ENCODE results near the gene CEND1. TPM values are rescaled to one million over a fixed set of nuclear protein-coding genes. Genes with fewer than 3 reads are reported as not detected.

CEND1 gene
- total and polyA plus RNA-seq, 7 donors: 0.09 to 0.33 (median 0.17) TPM; not detected in 3

DNA sequence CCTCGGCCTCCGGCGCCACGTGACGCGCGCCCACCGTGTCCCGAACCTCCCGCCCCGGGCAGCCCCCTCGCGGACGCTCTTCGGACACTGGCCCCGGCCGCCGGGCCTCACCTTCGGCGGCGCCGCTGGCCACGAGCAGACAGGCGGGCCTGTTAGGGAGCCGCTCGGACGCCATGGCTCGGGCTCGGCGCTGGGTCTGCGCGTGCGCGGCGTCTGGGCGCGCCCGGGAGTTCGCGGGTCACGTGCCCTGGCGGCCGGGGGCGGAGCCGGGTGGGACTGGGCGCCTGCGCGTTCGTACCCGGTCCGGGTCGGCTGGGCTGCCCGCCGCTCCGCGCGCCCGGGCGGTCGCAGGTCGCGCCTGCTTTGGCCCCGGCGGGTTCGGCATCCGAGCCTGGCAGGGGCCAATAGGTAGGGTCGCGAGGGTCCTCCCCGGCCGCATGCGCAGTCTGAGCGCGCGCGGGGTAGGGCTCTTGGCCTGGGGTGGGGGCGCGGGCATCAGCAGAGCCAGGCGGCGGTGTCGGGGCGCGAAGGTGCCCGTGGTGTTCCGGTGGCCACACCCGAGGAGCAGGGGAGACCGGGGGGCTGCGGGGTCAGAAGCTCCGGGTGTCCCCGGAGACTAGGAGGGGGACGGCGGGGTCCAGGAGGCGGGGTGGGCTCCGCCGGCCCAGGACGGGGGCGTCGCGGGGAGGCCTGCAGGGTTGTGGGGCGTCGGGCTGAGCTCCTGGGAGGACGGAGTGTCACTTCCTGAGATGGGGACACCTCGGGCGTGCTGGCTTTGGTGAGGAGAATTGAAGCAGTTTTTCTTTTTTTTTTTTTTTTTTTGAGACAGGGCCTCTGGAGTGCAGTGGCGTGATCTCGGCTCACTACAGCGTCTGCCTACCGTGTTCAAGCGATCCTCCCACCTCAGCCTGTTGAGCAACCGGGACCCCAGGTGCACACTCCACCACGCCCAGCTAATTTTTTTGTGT is 12.3 kb downstream of the CEND1 start, which contains the start of gene GATD1:
Gene GATD1, minus strand, starts transcription at position 200 of the 968 bp plus-strand sequence. Its CDS starts 25 bp downstream, at position 175.
- peaks cover 0 to 32% of the 10 kb centered on the region in 2 donors for H3K36me3 ChIP-seq (ENCODE audit: insufficient read depth in 1 of 2, low read depth in 1 of 2)
- peak; percentile 91 to 96 (median 94) for ATAC-seq
- peak; percentile 94 to 96 for DNase-seq
- peak within 1 kb of the TSS; percentile 98 for H3K4me3 ChIP-seq
- no peaks in the 10 kb centered on the region for H3K9me3 ChIP-seq
- TF ChIP-seq, protein P1, sequence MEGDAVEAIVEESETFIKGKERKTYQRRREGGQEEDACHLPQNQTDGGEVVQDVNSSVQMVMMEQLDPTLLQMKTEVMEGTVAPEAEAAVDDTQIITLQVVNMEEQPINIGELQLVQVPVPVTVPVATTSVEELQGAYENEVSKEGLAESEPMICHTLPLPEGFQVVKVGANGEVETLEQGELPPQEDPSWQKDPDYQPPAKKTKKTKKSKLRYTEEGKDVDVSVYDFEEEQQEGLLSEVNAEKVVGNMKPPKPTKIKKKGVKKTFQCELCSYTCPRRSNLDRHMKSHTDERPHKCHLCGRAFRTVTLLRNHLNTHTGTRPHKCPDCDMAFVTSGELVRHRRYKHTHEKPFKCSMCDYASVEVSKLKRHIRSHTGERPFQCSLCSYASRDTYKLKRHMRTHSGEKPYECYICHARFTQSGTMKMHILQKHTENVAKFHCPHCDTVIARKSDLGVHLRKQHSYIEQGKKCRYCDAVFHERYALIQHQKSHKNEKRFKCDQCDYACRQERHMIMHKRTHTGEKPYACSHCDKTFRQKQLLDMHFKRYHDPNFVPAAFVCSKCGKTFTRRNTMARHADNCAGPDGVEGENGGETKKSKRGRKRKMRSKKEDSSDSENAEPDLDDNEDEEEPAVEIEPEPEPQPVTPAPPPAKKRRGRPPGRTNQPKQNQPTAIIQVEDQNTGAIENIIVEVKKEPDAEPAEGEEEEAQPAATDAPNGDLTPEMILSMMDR (IDR thresholded peaks at IDR 0.05): no peak
- H3K27ac ChIP-seq: peak within 1 kb of the TSS; percentile 81
- intact Hi-C loops (cut with DNase I): no loop called here
- H3K4me1 ChIP-seq: peaks cover 27% of the 10 kb centered on the region
- 2% methylated on average over 63 to 110 of the region's 110 CpGs for WGBS, 3 donors
- no peaks in the 10 kb centered on the region for H3K27me3 ChIP-seq (ENCODE audit: insufficient read depth in 3 of 3, low read length in 2 of 3)

DNA sequence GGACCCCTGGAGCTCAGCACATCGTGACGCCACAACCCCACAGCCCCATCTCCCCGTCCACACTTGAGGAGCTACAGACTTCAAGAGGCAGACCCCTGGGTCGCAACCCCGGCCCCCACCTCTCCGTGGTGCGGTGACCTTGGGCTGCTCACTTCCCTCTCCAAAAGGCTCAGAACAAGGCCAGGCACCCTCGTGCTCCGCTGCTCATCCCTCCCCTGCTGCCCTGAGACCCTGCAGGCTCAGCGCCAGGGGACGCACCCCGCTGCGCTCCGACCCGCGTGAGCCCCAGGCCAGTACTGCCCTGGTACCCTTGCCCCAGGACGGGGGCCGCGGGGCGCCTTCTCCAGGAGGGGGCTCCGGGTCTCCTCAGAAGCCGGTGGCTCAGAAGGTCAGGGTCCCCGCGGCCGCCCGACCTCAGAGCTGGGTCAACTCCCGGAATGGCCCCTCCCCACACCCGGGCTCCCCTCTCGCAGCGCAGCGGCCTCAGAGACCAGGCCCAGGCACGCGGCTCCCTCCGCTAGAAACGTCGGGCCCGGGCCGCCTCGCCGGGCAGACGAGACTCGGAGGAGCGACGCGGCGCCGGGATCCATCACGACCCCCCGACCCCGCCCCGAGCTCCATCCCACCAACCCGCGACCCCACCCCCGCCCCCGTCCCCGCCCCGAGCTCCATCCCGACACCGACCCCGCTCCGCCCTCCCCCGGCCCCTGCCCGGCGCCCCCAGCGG is 13.2 kb downstream of the CEND1 start:
- WGBS, 3 donors: 1 to 2% (median 1%) methylated on average over 33 to 65 of the region's 65 CpGs
- DNase-seq (peak; percentile 49 to 68), ATAC-seq (peak; percentile 21 to 58 (median 48))
- intact Hi-C loops (cut with DNase I): no loop called here
- TF ChIP-seq, protein P1 (IDR thresholded peaks at IDR 0.05): no peak
- peak overlapping the region; percentile 81 for H3K27ac ChIP-seq
- H3K4me1 ChIP-seq: peaks cover 25% of the 10 kb centered on the region
- H3K36me3 ChIP-seq (ENCODE audit: insufficient read depth in 1 of 2, low read depth in 1 of 2): peaks cover 0 to 40% of the 10 kb centered on the region in 2 donors
- no peaks in the 10 kb centered on the region for H3K27me3 ChIP-seq (ENCODE audit: insufficient read depth in 3 of 3, low read length in 2 of 3)
- no peaks in the 10 kb centered on the region for H3K9me3 ChIP-seq
- peak overlapping the region; percentile 98 for H3K4me3 ChIP-seq

DNA sequence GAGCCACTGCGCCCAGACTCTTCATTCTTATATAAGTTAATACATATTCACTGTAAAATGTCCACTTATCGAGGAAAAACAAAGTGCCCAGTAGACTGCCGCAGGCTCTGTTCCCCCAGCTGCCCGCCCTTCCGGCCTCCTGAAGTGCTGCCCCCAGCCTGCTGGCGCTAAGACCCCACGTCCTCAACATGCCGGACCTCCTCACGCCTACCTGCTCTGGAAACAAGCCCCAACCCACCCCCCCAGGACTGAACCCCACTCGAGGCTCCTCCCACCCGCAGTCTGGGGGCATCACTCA is 13.7 kb downstream of the CEND1 start:
- intact Hi-C loops (cut with DNase I): no loop called here
- peaks cover 0 to 46% of the 10 kb centered on the region in 2 donors for H3K36me3 ChIP-seq (ENCODE audit: insufficient read depth in 1 of 2, low read depth in 1 of 2)
- ATAC-seq (no peak), DNase-seq (no peak)
- peak overlapping the region; percentile 98 for H3K4me3 ChIP-seq
- 38 to 51% (median 45%) methylated on average over 11 of the region's 11 CpGs for WGBS, 3 donors
- TF ChIP-seq, protein P1 (IDR thresholded peaks at IDR 0.05): no peak
- H3K9me3 ChIP-seq: no peaks in the 10 kb centered on the region
- H3K27me3 ChIP-seq (ENCODE audit: insufficient read depth in 3 of 3, low read length in 2 of 3): no peaks in the 10 kb centered on the region
- peaks cover 25% of the 10 kb centered on the region for H3K4me1 ChIP-seq
- no peak overlapping the region for H3K27ac ChIP-seq

DNA sequence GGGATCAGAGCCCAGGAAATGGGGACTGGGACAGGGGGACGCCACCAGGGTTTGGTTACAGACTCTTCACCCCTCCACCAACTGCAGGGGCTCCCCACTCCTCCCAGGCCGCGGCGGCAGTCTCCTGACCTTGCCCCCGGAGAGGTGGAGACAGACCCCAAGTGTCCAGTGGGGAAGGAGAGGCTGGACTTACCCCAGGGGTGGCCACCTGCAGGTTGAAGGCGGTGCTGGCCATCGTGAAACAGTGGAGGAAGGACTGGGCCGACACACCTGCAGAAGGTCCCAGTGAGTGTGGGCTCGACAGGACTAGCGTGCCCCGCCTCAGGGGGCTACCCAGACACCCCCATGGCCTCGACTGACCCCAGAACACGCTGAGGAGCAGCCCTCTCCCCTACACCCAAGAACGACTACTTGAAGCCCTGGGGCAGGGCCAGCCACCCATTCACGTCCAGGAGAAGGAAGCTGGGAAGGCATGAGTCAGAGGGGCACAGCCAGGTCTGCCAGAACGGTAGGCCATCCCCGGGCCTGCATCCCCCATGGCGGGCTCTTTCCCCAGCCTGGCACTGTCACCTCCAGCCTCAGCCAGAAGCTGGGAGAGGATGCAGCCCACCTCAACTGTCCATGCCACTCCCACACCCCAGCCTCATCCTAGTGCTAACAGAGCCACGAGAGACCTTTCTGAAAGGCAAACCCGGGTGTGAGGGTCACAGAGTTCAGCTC is 14.9 kb downstream of the CEND1 start:
- ATAC-seq: no peak
- peaks cover 25% of the 10 kb centered on the region for H3K4me1 ChIP-seq

More for the DNA sequence above, 14.9 kb downstream of the CEND1 start:
- DNase-seq: peak in 1 of 2 donors; percentile 31
- intact Hi-C loops (cut with DNase I): no loop called here
- Histone ChIP-seq H3K9me3 (no peaks in the 10 kb centered on the region), H3K27ac (no peak overlapping the region), H3K36me3 (ENCODE audit: insufficient read depth in 1 of 2, low read depth in 1 of 2) (peaks cover 0 to 52% of the 10 kb centered on the region in 2 donors), H3K27me3 (ENCODE audit: insufficient read depth in 3 of 3, low read length in 2 of 3) (no peaks in the 10 kb centered on the region), H3K4me3 (no peak overlapping the region)
- 66 to 70% (median 69%) methylated on average over 19 to 20 of the region's 20 CpGs for WGBS, 3 donors
- TF ChIP-seq, protein P1 (IDR thresholded peaks at IDR 0.05): no peak
